ENCODE results near the gene TMC4. TPM values are rescaled to one million over a fixed set of nuclear protein-coding genes. Genes with fewer than 3 reads are reported as not detected.
A peak's percentile ranks its signal among the peaks of the same experiment; 100 is the strongest.

Gene TMC4
- total RNA-seq, 2 donors from 2014 or later, result 1.0 to 1.1 TPM

GRCh38 chr19:54127688-54128440 is 45.1 kb downstream of the TMC4 start:
- no peak overlapping the region for H3K4me3 Mint-ChIP-seq
- peaks cover 84% of the 10 kb centered on the region for H3K36me3 Mint-ChIP-seq (ENCODE audit: low read depth)
- no peak overlapping the region for H3K27ac Mint-ChIP-seq
- H3K27me3 Mint-ChIP-seq, result no peaks in the 10 kb centered on the region
- ATAC-seq (replicated peaks), result no peak
- no peaks in the 10 kb centered on the region for H3K4me1 Mint-ChIP-seq
- no peaks in the 10 kb centered on the region for H3K9me3 Mint-ChIP-seq

GRCh38 chr19:54125713-54126112 is 47.2 kb downstream of the TMC4 start:
- H3K4me1 Mint-ChIP-seq, result no peaks in the 10 kb centered on the region
- H3K36me3 Mint-ChIP-seq (ENCODE audit: low read depth), result peaks cover 93% of the 10 kb centered on the region
- no peak overlapping the region for H3K27ac Mint-ChIP-seq

GRCh38 chr19:54124393-54124792 is 48.6 kb downstream of the TMC4 start:
- H3K27ac Mint-ChIP-seq, result no peak overlapping the region
- no peaks in the 10 kb centered on the region for H3K9me3 Mint-ChIP-seq
- ATAC-seq (replicated peaks), result no peak
- no peaks in the 10 kb centered on the region for H3K4me1 Mint-ChIP-seq
- no peak overlapping the region for H3K4me3 Mint-ChIP-seq
- H3K36me3 Mint-ChIP-seq (ENCODE audit: low read depth), result peaks cover 97% of the 10 kb centered on the region
- no peaks in the 10 kb centered on the region for H3K27me3 Mint-ChIP-seq

More at GRCh38 chr19:54125713-54126112, 47.2 kb downstream of the TMC4 start:
- no peaks in the 10 kb centered on the region for H3K27me3 Mint-ChIP-seq
- H3K9me3 Mint-ChIP-seq, result no peaks in the 10 kb centered on the region
- no peak for ATAC-seq (replicated peaks)
- no peak overlapping the region for H3K4me3 Mint-ChIP-seq

DNA sequence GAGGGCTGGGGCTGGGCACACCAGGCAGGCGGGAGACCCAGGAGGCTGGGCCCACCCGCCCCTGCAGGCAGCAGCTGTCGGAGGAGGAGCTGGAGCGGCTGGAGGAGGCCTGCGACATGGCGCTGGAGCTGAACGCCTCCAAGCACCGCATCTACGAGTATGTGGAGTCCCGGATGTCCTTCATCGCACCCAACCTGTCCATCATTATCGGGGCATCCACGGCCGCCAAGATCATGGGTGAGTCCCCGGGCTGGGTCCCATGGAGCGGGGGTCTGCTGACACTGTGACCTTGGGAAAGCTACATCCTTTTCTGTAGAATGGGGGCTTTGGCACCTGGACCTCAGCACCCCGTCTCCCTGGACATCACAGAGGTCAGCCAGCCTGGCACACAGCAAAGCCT is 49.3 kb downstream of the TMC4 start:
- H3K27ac Mint-ChIP-seq, result no peak overlapping the region
- H3K4me3 Mint-ChIP-seq, result no peak overlapping the region
- H3K4me1 Mint-ChIP-seq, result no peaks in the 10 kb centered on the region
- peaks cover 95% of the 10 kb centered on the region for H3K36me3 Mint-ChIP-seq (ENCODE audit: low read depth)
- H3K9me3 Mint-ChIP-seq, result no peaks in the 10 kb centered on the region
- no peaks in the 10 kb centered on the region for H3K27me3 Mint-ChIP-seq
- no peak for ATAC-seq (replicated peaks)

- Mint-ChIP-seq H3K4me3 (no peak overlapping the region), H3K27me3 (no peaks in the 10 kb centered on the region), H3K36me3 (ENCODE audit: low read depth) (peaks cover 84% of the 10 kb centered on the region), H3K4me1 (peaks cover 8% of the 10 kb centered on the region), H3K27ac (no peak overlapping the region), H3K9me3 (no peaks in the 10 kb centered on the region)
- ATAC-seq (replicated peaks), result no peak
Observed at GRCh38 chr19:54121259-54121658, 51.7 kb downstream of the TMC4 start.

- Mint-ChIP-seq H3K27me3 (no peaks in the 10 kb centered on the region), H3K9me3 (no peaks in the 10 kb centered on the region), H3K4me3 (peak within 1 kb of the TSS; percentile 91), H3K27ac (peak within 1 kb of the TSS; percentile 94), H3K4me1 (peaks cover 18% of the 10 kb centered on the region), H3K36me3 (ENCODE audit: low read depth) (peaks cover 80% of the 10 kb centered on the region)
- peak; percentile 96 for ATAC-seq (replicated peaks)
Observed at GRCh38 chr19:54115109-54116063, 57.6 kb downstream of the TMC4 start, which contains the start of the genes PRPF31 and TFPT. Gene PRPF31 (plus strand): TSS chr19:54115754. CDS start chr19:54118279, 2,525 bp downstream. Gene TFPT (minus strand): TSS chr19:54115657. CDS start chr19:54115269, 388 bp downstream.

GRCh38 chr19:54114340-54115108 is 58.4 kb downstream of the TMC4 start:
- no peaks in the 10 kb centered on the region for H3K9me3 Mint-ChIP-seq
- no peaks in the 10 kb centered on the region for H3K27me3 Mint-ChIP-seq
- peak; percentile 38 for ATAC-seq (replicated peaks)
- peaks cover 80% of the 10 kb centered on the region for H3K36me3 Mint-ChIP-seq (ENCODE audit: low read depth)
- peaks cover 18% of the 10 kb centered on the region for H3K4me1 Mint-ChIP-seq
- H3K4me3 Mint-ChIP-seq, result peak overlapping the region; percentile 91
- H3K27ac Mint-ChIP-seq, result peak overlapping the region; percentile 94

Other genes starting within 250 kb of the TMC4 start
- under 1 TPM in 1 of 2 donors, not detected in 1; 0.05 TPM for gene CACNG8, start 210.2 kb downstream of the TMC4 start, total RNA-seq
- gene CACNG6, start 181.5 kb downstream of the TMC4 start, total RNA-seq, result not detected
- not detected for gene VSTM1, start 109.3 kb downstream of the TMC4 start, total RNA-seq
- not detected for gene TARM1, start 91.8 kb downstream of the TMC4 start, total RNA-seq
- gene OSCAR, start 72.4 kb downstream of the TMC4 start, total RNA-seq, result under 1 TPM in 1 of 2 donors, not detected in 1; 0.58 TPM
- gene NDUFA3, start 70.3 kb downstream of the TMC4 start, total RNA-seq, result 10 to 100 TPM; 39.4 to 70.1 TPM
- 10 to 100 TPM; 31.4 to 47.3 TPM for gene TFPT, start 57.5 kb downstream of the TMC4 start, total RNA-seq
- 10 to 100 TPM; 56.4 to 99.2 TPM for gene PRPF31, start 57.4 kb downstream of the TMC4 start, total RNA-seq
- 10 to 100 TPM; 51.4 to 61.4 TPM for gene CNOT3, start 35.4 kb downstream of the TMC4 start, total RNA-seq
- 1 to 10 TPM; 2.8 to 3.8 TPM for gene LENG1, start 13.4 kb downstream of the TMC4 start, total RNA-seq
- 10 to 100 TPM; 58.6 to 65.9 TPM for gene MBOAT7, start 16.4 kb upstream of the TMC4 start, total RNA-seq
- gene TSEN34, start 18.1 kb upstream of the TMC4 start, total RNA-seq, result 10 to 100 TPM; 14.3 to 16.7 TPM
- 1,000 to 10,000 TPM; 1,453 to 1,547 TPM for gene RPS9, start 27.7 kb upstream of the TMC4 start, total RNA-seq
- gene LILRB3, start 49.8 kb upstream of the TMC4 start, total RNA-seq, result 1 to 10 TPM in 1 of 2 donors, under 1 TPM in 1; 0.85 to 1.8 TPM
- gene LILRA6, start 69.6 kb upstream of the TMC4 start, total RNA-seq, result under 1 TPM; 0.19 to 0.39 TPM
- not detected for gene LILRB5, start 84.1 kb upstream of the TMC4 start, total RNA-seq
- not detected for gene LILRB2, start 108.0 kb upstream of the TMC4 start, total RNA-seq
- gene LILRA5, start 140.0 kb upstream of the TMC4 start, total RNA-seq, result not detected
- gene LILRA4, start 166.0 kb upstream of the TMC4 start, total RNA-seq, result not detected
- gene LAIR1, start 191.8 kb upstream of the TMC4 start, total RNA-seq, result 10 to 100 TPM in 1 of 2 donors, 1 to 10 TPM in 1; 2.2 to 15.6 TPM
- gene TTYH1, start 242.3 kb upstream of the TMC4 start, total RNA-seq, result under 1 TPM in 1 of 2 donors, not detected in 1; 0.40 TPM